Measurements from ENCODE around the gene MBD4. TPM values are rescaled to one million over a fixed set of nuclear protein-coding genes. Genes with fewer than 3 reads are reported as not detected.

MBD4 gene
- total RNA-seq, 1 donor from 2014 or later, result 18.8 TPM

DNA sequence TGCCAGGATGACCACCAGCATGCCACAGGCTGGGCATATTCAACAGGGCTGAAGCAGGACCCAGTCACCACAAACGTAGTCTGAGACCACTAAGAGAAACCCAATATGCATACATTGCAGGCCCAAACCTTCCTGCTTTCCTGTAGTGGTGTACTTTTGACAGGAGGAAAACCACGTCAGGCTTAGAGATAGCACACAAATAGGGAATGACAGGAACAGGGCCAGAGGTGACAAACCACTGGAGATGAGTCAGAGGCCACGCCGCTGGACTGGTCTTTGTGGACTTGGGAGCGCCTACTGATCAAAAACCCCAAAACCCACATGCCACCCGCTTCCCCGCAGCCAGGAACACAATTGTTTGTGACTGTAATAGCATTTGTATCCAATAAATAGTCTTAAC lies 7.7 kb downstream of the MBD4 start:
- H3K9me3 ChIP-seq (replicated peaks), result no peaks in the 10 kb centered on the region
- intact Hi-C loops (cut with micrococcal nuclease), result no loop called here
- H3K4me3 ChIP-seq, result no peak overlapping the region
- H3K27me3 ChIP-seq (ENCODE audit: low read depth), result no peaks in the 10 kb centered on the region
- no peak for DNase-seq
- TF ChIP-seq, protein P1, sequence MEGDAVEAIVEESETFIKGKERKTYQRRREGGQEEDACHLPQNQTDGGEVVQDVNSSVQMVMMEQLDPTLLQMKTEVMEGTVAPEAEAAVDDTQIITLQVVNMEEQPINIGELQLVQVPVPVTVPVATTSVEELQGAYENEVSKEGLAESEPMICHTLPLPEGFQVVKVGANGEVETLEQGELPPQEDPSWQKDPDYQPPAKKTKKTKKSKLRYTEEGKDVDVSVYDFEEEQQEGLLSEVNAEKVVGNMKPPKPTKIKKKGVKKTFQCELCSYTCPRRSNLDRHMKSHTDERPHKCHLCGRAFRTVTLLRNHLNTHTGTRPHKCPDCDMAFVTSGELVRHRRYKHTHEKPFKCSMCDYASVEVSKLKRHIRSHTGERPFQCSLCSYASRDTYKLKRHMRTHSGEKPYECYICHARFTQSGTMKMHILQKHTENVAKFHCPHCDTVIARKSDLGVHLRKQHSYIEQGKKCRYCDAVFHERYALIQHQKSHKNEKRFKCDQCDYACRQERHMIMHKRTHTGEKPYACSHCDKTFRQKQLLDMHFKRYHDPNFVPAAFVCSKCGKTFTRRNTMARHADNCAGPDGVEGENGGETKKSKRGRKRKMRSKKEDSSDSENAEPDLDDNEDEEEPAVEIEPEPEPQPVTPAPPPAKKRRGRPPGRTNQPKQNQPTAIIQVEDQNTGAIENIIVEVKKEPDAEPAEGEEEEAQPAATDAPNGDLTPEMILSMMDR (IDR thresholded peaks at IDR 0.05; ENCODE audit: borderline replicate concordance), result no peak
- peaks cover 71% of the 10 kb centered on the region for H3K36me3 ChIP-seq
- H3K27ac ChIP-seq (replicated peaks), result no peak overlapping the region
- H3K4me1 ChIP-seq, result peaks cover 50% of the 10 kb centered on the region

DNA sequence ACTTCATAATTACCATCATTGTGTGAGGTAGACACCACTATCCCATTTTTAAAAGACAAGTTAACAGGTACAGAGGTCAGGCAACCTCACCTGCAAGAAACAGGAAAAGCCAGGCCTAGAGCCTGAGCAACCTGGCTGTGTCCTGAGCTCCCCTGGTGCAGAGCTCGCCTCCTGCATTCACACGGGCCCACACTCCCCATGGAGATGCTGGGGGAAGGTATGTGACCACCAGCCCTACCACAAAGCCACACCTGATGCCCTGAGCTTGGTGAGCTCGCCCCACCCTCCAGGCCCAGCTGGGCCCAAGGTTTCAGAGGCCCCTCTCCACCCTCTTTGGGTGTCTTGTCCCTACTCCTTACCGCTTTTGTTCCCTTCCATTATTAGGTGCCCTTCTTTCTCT lies 10.1 kb downstream of the MBD4 start:
- Histone ChIP-seq H3K9me3 (replicated peaks) (no peaks in the 10 kb centered on the region), H3K27me3 (ENCODE audit: low read depth) (no peaks in the 10 kb centered on the region), H3K4me3 (no peak overlapping the region), H3K27ac (replicated peaks) (no peak overlapping the region), H3K36me3 (peaks cover 48% of the 10 kb centered on the region), H3K4me1 (peaks cover 27% of the 10 kb centered on the region)
- intact Hi-C loops (cut with micrococcal nuclease), result no loop called here
- DNase-seq, result no peak
- TF ChIP-seq, protein P1 (IDR thresholded peaks at IDR 0.05; ENCODE audit: borderline replicate concordance), result no peak

DNA sequence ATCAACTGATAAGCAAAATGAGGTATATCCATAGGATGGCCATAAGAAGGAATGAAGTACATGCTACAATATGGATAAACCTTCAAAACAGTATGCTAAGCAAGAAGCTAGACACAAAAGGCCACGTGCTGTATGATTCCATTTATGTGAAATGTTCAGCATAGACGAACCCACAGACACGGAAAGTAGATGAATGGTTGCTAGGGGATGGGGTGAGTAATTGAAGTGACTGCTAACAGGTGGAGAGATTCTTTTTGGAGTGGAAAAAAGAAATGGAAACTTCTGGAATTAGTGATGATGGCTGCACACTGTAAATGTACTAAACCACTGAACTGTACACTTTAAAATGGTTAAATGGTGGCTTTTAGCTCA lies 10.7 kb downstream of the MBD4 start:
- TF ChIP-seq, protein P1 (IDR thresholded peaks at IDR 0.05; ENCODE audit: borderline replicate concordance), result no peak
- no peaks in the 10 kb centered on the region for H3K27me3 ChIP-seq (ENCODE audit: low read depth)
- no peaks in the 10 kb centered on the region for H3K9me3 ChIP-seq (replicated peaks)
- intact Hi-C loops (cut with micrococcal nuclease), result no loop called here
- H3K4me3 ChIP-seq, result peak overlapping the region; percentile 75
- H3K36me3 ChIP-seq, result peaks cover 43% of the 10 kb centered on the region
- DNase-seq, result no peak
- H3K4me1 ChIP-seq, result peaks cover 22% of the 10 kb centered on the region
- H3K27ac ChIP-seq (replicated peaks), result peak overlapping the region; percentile 73

DNA sequence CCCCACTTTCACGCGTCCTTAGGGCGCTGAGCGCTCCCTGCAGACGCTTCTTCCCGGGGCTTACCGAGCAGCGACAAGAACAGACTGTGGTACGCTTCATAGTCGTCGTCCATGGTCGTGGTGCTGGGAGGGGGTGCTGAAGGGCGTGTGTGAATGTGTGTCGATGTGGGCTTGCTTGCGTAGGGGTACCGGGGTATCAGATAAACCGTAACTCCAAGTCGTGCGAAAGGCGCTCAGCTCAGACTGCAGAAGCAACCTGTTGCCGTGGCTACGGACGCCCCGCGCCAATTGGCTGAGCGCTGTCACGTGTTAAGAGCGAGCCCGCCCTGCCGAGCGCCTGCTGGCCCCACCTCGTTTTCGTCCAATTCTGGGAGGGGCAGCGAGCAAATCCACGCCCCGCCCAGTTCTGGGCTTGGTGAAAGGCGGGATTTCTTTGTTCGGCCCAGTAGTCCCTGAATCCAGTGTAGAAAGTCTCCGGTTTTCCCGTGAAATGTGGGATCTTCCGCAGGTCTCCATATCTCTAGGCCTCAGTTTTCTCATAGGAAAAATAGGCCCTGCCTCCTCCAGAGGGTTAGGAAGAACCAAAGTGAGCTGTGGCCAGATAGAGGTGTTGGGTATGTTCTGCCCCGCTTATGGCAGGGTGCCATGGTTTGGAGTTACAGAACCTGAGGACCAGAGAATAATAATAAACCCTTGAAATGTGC lies 11.2 kb downstream of the MBD4 start, which contains the start of gene EFCAB12:
TSS of gene EFCAB12 (minus strand) at position 261 of the 704 bp plus-strand sequence. CDS start at position 113, 148 bp downstream.
- DNase-seq, result peak; percentile 96
- Histone ChIP-seq H3K4me3 (peak within 1 kb of the TSS; percentile 75), H3K27me3 (ENCODE audit: low read depth) (no peaks in the 10 kb centered on the region), H3K27ac (replicated peaks) (peak within 1 kb of the TSS; percentile 73), H3K36me3 (peaks cover 37% of the 10 kb centered on the region), H3K9me3 (replicated peaks) (no peaks in the 10 kb centered on the region), H3K4me1 (peaks cover 18% of the 10 kb centered on the region)
- intact Hi-C loops (cut with micrococcal nuclease), result no loop called here
- TF ChIP-seq, protein P1 (IDR thresholded peaks at IDR 0.05; ENCODE audit: borderline replicate concordance), result no peak

DNA sequence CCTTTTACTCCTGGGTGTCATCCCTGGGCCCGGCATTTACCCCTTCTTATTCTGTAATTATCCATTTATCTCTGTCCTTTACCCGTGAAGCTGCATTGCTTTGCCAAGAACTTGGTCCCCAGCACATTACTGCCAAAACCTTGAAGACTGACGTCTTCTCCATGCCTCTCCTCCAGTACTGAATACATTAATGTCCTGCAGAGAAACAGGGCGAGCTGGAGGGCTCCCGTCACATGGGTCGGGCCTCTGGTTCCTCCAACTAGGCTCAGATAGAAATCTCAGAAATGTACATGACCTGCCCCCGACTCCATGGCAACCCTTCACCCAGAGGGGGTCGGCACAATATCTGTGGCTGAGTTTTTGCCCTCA lies 11.8 kb downstream of the MBD4 start:
- no peak for DNase-seq
- Histone ChIP-seq H3K9me3 (replicated peaks) (no peaks in the 10 kb centered on the region), H3K4me3 (peak overlapping the region; percentile 75), H3K36me3 (peaks cover 32% of the 10 kb centered on the region), H3K4me1 (peaks cover 18% of the 10 kb centered on the region), H3K27me3 (ENCODE audit: low read depth) (no peaks in the 10 kb centered on the region), H3K27ac (replicated peaks) (no peak overlapping the region)
- TF ChIP-seq, protein P1 (IDR thresholded peaks at IDR 0.05; ENCODE audit: borderline replicate concordance), result no peak
- intact Hi-C loops (cut with micrococcal nuclease), result no loop called here

Data from left ventricle myocardium inferior (tissue), 1 donor.